ENCODE results near the gene KRT80. TPM values are rescaled to one million over a fixed set of nuclear protein-coding genes. Genes with fewer than 3 reads are reported as not detected.

Gene KRT80
- total and polyA plus RNA-seq, 3 donors from 2014 or later, result 0.50 to 1.0 (median 0.94) TPM

DNA sequence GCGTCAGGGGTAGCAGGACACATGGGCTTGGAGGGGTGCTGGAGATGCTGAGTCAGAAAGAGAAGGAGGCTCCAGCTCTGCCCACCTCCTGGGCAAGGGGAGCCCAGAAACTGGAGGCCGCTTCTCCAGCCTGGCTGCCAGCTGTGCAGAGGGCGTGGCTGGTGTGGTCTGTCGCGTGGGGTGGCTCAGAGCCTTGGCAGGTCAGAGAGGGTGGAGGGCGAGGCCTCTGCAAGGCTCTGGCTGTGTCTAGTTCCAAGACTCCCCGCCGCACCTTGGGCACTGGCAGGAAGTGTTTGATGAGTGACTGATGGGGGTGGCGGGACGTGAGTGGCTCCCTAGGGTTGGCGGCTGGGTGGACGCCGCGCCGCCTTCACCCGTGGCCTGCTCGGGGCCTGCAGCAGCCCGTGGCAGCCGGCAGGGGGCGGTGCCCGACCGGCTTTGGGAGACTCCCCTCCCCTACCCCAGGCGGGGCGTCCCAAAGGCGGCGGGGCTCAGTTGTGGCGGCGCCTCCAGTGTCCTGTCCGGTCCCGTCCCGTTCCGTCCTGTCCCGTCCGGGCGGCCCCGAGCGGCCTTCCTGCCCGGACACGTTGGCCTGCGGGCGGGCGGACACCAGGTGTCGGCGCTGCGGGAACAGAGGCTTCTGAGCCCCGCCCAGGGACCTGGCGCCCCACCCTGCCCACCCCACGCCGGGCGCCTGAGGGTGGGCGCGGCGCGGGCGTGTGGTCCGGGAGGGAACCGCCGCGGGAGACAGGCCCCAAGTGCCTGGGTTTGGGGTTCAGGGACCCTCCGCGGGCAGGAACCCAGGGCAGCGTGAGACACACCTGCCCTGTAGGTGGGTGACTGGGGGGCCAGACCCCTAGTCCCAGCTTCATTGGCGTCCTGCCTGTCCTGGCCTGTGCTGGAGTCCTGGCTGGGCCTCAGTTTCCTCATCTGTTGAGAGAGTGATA, 39.7 kb downstream of the KRT80 start:
- intact Hi-C loops (cut with DNase I; ENCODE audit: low total_unique reads), result loop anchor here (5.0 to 10.0 kb wide), 2 partner anchors 175 to 723 kb away; no protein-coding TSS in a partner anchor
- H3K27ac ChIP-seq, result peak overlapping the region in 1 of 2 donors; percentile 52
- H3K9me3 ChIP-seq, result no peaks in the 10 kb centered on the region
- H3K4me3 ChIP-seq, result peak overlapping the region; percentile 40 to 49
- 36 to 49% methylated on average over 4 to 19 of the region's 63 CpGs for WGBS, 2 donors
- no peaks in the 10 kb centered on the region for H3K27me3 ChIP-seq
- peak; percentile 70 for DNase-seq
- H3K36me3 ChIP-seq (ENCODE audit: low read depth, missing control alignments), result no peaks in the 10 kb centered on the region
- TF ChIP-seq POLR2A (IDR thresholded peaks at IDR 0.05), result no peak
- TF ChIP-seq, protein P1, sequence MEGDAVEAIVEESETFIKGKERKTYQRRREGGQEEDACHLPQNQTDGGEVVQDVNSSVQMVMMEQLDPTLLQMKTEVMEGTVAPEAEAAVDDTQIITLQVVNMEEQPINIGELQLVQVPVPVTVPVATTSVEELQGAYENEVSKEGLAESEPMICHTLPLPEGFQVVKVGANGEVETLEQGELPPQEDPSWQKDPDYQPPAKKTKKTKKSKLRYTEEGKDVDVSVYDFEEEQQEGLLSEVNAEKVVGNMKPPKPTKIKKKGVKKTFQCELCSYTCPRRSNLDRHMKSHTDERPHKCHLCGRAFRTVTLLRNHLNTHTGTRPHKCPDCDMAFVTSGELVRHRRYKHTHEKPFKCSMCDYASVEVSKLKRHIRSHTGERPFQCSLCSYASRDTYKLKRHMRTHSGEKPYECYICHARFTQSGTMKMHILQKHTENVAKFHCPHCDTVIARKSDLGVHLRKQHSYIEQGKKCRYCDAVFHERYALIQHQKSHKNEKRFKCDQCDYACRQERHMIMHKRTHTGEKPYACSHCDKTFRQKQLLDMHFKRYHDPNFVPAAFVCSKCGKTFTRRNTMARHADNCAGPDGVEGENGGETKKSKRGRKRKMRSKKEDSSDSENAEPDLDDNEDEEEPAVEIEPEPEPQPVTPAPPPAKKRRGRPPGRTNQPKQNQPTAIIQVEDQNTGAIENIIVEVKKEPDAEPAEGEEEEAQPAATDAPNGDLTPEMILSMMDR (IDR thresholded peaks at IDR 0.05), result peak; percentile 75 to 81 (median 79)
- peaks cover 31% of the 10 kb centered on the region for H3K4me1 ChIP-seq

DNA sequence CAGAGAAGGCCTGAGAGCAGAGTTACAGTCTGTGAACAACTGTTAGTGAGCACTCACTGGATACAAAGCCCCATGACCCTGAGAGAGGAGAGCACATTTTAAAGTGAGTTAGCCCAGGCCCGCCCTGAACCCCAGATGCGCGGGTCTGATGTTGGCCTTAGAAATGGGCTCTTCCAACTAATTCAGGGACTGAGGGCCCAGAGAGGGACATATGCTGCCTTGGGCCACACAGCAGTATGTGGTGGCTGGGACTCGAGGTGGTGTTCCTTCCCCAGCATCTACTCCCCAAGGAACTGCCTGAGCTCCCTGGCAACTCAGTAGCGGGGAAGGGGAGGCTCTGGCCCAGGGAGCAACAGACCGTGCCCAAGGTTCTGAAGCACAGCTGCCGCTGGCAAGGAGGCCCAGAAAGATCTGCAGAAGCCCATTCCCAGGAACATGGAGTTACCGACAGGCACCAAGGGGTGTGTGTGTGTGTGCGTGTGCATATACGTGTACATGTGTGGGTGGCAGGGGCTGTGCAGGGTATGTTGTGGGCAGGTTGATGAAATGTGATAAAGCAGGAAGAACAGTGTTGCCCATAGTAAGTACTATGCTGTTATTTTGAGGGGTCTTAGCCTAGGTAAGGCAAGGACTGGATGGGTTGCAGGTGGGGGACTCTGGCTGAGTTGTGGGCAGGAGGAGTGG, 40.5 kb downstream of the KRT80 start:
- 67 to 77% methylated on average over 4 to 10 of the region's 10 CpGs for WGBS, 2 donors
- Histone ChIP-seq H3K27ac (peak overlapping the region in 1 of 2 donors; percentile 52), H3K4me1 (peaks cover 36% of the 10 kb centered on the region)

GRCh38 chr12:52149651-52150241, 42.1 kb downstream of the KRT80 start:
- H3K27me3 ChIP-seq, result no peaks in the 10 kb centered on the region
- H3K27ac ChIP-seq, result peak overlapping the region in 1 of 2 donors; percentile 6
- no peaks in the 10 kb centered on the region for H3K9me3 ChIP-seq
- peaks cover 44% of the 10 kb centered on the region for H3K4me1 ChIP-seq
- no peak for TF ChIP-seq POLR2A (IDR thresholded peaks at IDR 0.05)
- TF ChIP-seq, protein P1 (IDR thresholded peaks at IDR 0.05), result no peak
- H3K4me3 ChIP-seq, result no peak overlapping the region
- H3K36me3 ChIP-seq (ENCODE audit: low read depth, missing control alignments), result no peaks in the 10 kb centered on the region
- WGBS, 2 donors, result 66 to 71% methylated on average over 5 of the region's 5 CpGs
- DNase-seq, result no peak
- intact Hi-C loops (cut with DNase I; ENCODE audit: low total_unique reads), result loop anchor here (5.0 to 10.0 kb wide), 2 partner anchors 178 to 725 kb away; no protein-coding TSS in a partner anchor

More for the DNA sequence above, 40.5 kb downstream of the KRT80 start:
- TF ChIP-seq, protein P1 (IDR thresholded peaks at IDR 0.05), result no peak
- TF ChIP-seq POLR2A (IDR thresholded peaks at IDR 0.05), result no peak
- no peaks in the 10 kb centered on the region for H3K9me3 ChIP-seq
- no peaks in the 10 kb centered on the region for H3K27me3 ChIP-seq
- DNase-seq, result no peak
- no peaks in the 10 kb centered on the region for H3K36me3 ChIP-seq (ENCODE audit: low read depth, missing control alignments)
- intact Hi-C loops (cut with DNase I; ENCODE audit: low total_unique reads), result loop anchor here (5.0 to 10.0 kb wide), 2 partner anchors 176 to 724 kb away; no protein-coding TSS in a partner anchor
- H3K4me3 ChIP-seq, result no peak overlapping the region

DNA sequence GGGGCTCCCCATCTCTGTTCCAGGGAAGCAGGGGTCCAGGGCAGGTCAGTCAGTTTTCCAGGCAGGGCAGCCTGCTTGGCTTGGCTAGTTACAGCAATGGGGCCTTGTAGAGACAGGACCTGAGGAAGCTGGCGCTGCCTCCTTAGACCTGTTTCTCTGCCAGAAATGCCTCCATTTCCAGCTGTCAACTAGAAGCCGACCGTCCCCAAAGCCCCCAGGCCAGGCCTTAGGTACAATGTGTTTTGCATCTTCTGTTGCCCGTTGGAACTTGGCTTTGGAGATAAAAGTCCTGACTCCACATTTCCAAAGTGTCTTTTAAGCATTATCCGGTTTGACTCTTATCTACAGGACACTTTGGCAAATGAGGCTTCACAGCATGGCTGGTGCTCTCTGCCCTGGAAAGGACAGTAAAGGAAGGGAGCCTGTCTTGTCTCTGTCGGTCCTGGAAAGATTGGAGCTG, 42.6 kb downstream of the KRT80 start:
- intact Hi-C loops (cut with DNase I; ENCODE audit: low total_unique reads), result no loop called here
- WGBS, 2 donors, result 35 to 48% methylated on average over 6 of the region's 6 CpGs
- Histone ChIP-seq H3K27ac (peak overlapping the region in 1 of 2 donors; percentile 82), H3K4me3 (no peak overlapping the region), H3K36me3 (ENCODE audit: low read depth, missing control alignments) (no peaks in the 10 kb centered on the region), H3K27me3 (no peaks in the 10 kb centered on the region), H3K9me3 (no peaks in the 10 kb centered on the region), H3K4me1 (peaks cover 44% of the 10 kb centered on the region)
- TF ChIP-seq POLR2A (IDR thresholded peaks at IDR 0.05), result no peak
- TF ChIP-seq, protein P1 (IDR thresholded peaks at IDR 0.05), result no peak
- DNase-seq, result no peak
